OCI-LY1 (cell line): Measurements from ENCODE around the gene SMYD3.
"Not testable (repeated sequence)": the region's sequence is repeated elsewhere in the genome, so short reads cannot be mapped to it uniquely, and the experiment has no call there.

Experiments used
- H2AFZ ChIP-seq: fragments of 200-600 bp; sonication (generic), shearing (Covaris generic); 2 replicates; pipeline ENCODE4 v1.6.0; 2014; ENCODE audit warnings: antibody characterized with exemption, mild to moderate bottlenecking, low read length
- H3F3A ChIP-seq: fragments of 200-600 bp; sonication (generic), shearing (Covaris generic); 2 replicates; pipeline ENCODE4 v1.6.0; 2014; ENCODE audit warnings: mild to moderate bottlenecking, antibody characterized with exemption, low read length, moderate library complexity; ENCODE audit not compliant: insufficient read depth
- H3K27ac ChIP-seq: fragments of 200-600 bp; sonication (generic); 2 replicates; pipeline ENCODE4 v1.5.1; 2014; ENCODE audit warnings: low read length, mixed run types, mild to moderate bottlenecking, low read depth; ENCODE audit not compliant: poor library complexity, severe bottlenecking
- H3K27me3 ChIP-seq: fragments of 200-600 bp; sonication (generic); 2 replicates; pipeline ENCODE4 v1.6.0; 2014; ENCODE audit warnings: antibody characterized with exemption, mild to moderate bottlenecking, low read length, moderate library complexity; ENCODE audit not compliant: insufficient read depth
- H3K36me3 ChIP-seq: fragments of 200-600 bp; sonication (generic); 2 replicates; pipeline ENCODE4 v1.6.1; 2014; ENCODE audit warnings: mild to moderate bottlenecking, antibody characterized with exemption, low read length, moderate library complexity, mixed read lengths; ENCODE audit not compliant: insufficient read depth
- H3K4me1 ChIP-seq: fragments of 200-600 bp; sonication (generic); 2 replicates; pipeline ENCODE4 v1.5.1; 2014; ENCODE audit warnings: mild to moderate bottlenecking, low read length, moderate library complexity; ENCODE audit not compliant: insufficient read depth, severe bottlenecking
- H3K4me2 ChIP-seq: fragments of 200-600 bp; sonication (generic), shearing (Covaris generic); 2 replicates; pipeline ENCODE4 v1.6.1; 2014; ENCODE audit warnings: low read length
- H3K4me3 ChIP-seq: fragments of 200-600 bp; sonication (generic); 2 replicates; pipeline ENCODE4 v1.5.1; 2014; ENCODE audit warnings: low read length, low read depth, mild to moderate bottlenecking, mixed read lengths; ENCODE audit not compliant: poor library complexity, severe bottlenecking
- H3K79me2 ChIP-seq: fragments of 200-600 bp; shearing (Covaris generic); 2 replicates; pipeline ENCODE4 v1.6.1; 2016; ENCODE audit warnings: mixed run types, low read length, mixed read lengths; ENCODE audit not compliant: insufficient read depth
- H3K9ac ChIP-seq: fragments of 200-600 bp; sonication (generic), shearing (Covaris generic); 2 replicates; pipeline ENCODE4 v1.6.1; 2014; ENCODE audit warnings: mild to moderate bottlenecking, low read length, mixed read lengths
- H3K9me2 ChIP-seq: fragments of 200-600 bp; sonication (generic), shearing (Covaris generic); 2 replicates; pipeline ENCODE4 v1.6.1; 2014; ENCODE audit warnings: low read depth, mild to moderate bottlenecking, low read length, mixed read lengths
- H3K9me3 ChIP-seq: fragments of 200-600 bp; shearing (Covaris generic); 2 replicates; pipeline ENCODE4 v1.6.1; 2014; ENCODE audit warnings: low read length, mixed read lengths
- H4K20me1 ChIP-seq: fragments of 200-600 bp; sonication (generic), shearing (Covaris generic); 2 replicates; pipeline ENCODE4 v1.6.0; 2016; ENCODE audit warnings: mild to moderate bottlenecking, low read length; ENCODE audit not compliant: insufficient read depth
- CTCF ChIP-seq: fragments of 200-600 bp; sonication (generic), shearing (Covaris generic); IDR thresholded peaks from 2 replicates; pipeline ENCODE4 v1.5.1; 2017; ENCODE audit warnings: mild to moderate bottlenecking, antibody characterized with exemption, low read length, moderate library complexity, mixed read lengths
- EZH2 ChIP-seq: fragments of 200-600 bp; sonication (generic), shearing (Covaris generic); IDR thresholded peaks from 2 replicates; pipeline ENCODE4 v1.8.0; 2017; ENCODE audit warnings: borderline replicate concordance, mixed run types, mild to moderate bottlenecking, antibody characterized with exemption, low read length, moderate library complexity, mixed read lengths

The SMYD3 gene

GRCh38 chr1:245942856-245943255 is 564.2 kb downstream of the SMYD3 start:
- Histone ChIP-seq H3K9me3 (no peaks in the 10 kb centered on the region; the same call in 1 of the 2 replicates), H3K27me3 (no peaks in the 10 kb centered on the region), H3K4me1 (no peaks in the 10 kb centered on the region), H3K4me2 (no peak overlapping the region), H3K4me3 (no peak overlapping the region), H4K20me1 (no peaks in the 10 kb centered on the region), H3K9me2 (no peaks in the 10 kb centered on the region), H3K27ac (no peak overlapping the region), H3K36me3 (no peaks in the 10 kb centered on the region), H2AFZ (no peak overlapping the region), H3K9ac (no peak overlapping the region), H3F3A (no peaks in the 10 kb centered on the region), H3K79me2 (no peaks in the 10 kb centered on the region)
- TF ChIP-seq EZH2, result no peak
- TF ChIP-seq CTCF, result no peak

GRCh38 chr1:245941771-245942170 is 565.3 kb downstream of the SMYD3 start:
- H2AFZ ChIP-seq, H3K27me3 ChIP-seq, H3K9ac ChIP-seq, H3K36me3 ChIP-seq, H3K4me2 ChIP-seq, H3K79me2 ChIP-seq, H3K4me3 ChIP-seq, H3F3A ChIP-seq, H3K9me2 ChIP-seq, H3K9me3 ChIP-seq, H3K27ac ChIP-seq, H3K4me1 ChIP-seq, H4K20me1 ChIP-seq: not testable (repeated sequence)

- Histone ChIP-seq H4K20me1 (no peaks in the 10 kb centered on the region), H3K9me2 (no peaks in the 10 kb centered on the region), H3K36me3 (no peaks in the 10 kb centered on the region), H3K4me2 (no peak overlapping the region), H3K27me3 (no peaks in the 10 kb centered on the region), H3K27ac (no peak overlapping the region), H3K9ac (no peak overlapping the region), H3F3A (no peaks in the 10 kb centered on the region), H3K79me2 (no peaks in the 10 kb centered on the region), H2AFZ (no peak overlapping the region), H3K4me3 (no peak overlapping the region), H3K9me3 (no peaks in the 10 kb centered on the region), H3K4me1 (no peaks in the 10 kb centered on the region)
- TF ChIP-seq EZH2, result no peak
- no peak for TF ChIP-seq CTCF
These were observed 567.2 kb downstream of the SMYD3 start for GRCh38 chr1:245939756-245940345.

- no peak for TF ChIP-seq CTCF
- TF ChIP-seq EZH2, result no peak
- Histone ChIP-seq H3K9ac (no peak overlapping the region), H3F3A (no peaks in the 10 kb centered on the region), H4K20me1 (no peaks in the 10 kb centered on the region), H3K4me3 (no peak overlapping the region), H3K4me2 (no peak overlapping the region), H3K4me1 (no peaks in the 10 kb centered on the region), H3K36me3 (no peaks in the 10 kb centered on the region), H3K9me3 (no peaks in the 10 kb centered on the region), H3K79me2 (no peaks in the 10 kb centered on the region), H3K9me2 (no peaks in the 10 kb centered on the region), H3K27me3 (no peaks in the 10 kb centered on the region), H2AFZ (no peak overlapping the region), H3K27ac (no peak overlapping the region)
These were observed 569.0 kb downstream of the SMYD3 start for GRCh38 chr1:245938046-245938435.
